HG03159 (cell line): ENCODE measurements around the gene PRR29.

Experiments
- ATAC-seq: cut with Tn5 transposase; IDR thresholded peaks from one replicate; pipeline ENCODE4 v1.9.1; 2021; ENCODE audit warnings: mild to moderate bottlenecking, moderate library complexity; ENCODE audit not compliant: unreplicated experiment

PRR29 gene

GRCh38 chr17:63998050-63998720, at the start of gene PRR29:
TSS of gene PRR29 (plus strand) at chr17:63998351. CDS start at chr17:63998365, 14 bp downstream.
- ATAC-seq = no peak

DNA sequence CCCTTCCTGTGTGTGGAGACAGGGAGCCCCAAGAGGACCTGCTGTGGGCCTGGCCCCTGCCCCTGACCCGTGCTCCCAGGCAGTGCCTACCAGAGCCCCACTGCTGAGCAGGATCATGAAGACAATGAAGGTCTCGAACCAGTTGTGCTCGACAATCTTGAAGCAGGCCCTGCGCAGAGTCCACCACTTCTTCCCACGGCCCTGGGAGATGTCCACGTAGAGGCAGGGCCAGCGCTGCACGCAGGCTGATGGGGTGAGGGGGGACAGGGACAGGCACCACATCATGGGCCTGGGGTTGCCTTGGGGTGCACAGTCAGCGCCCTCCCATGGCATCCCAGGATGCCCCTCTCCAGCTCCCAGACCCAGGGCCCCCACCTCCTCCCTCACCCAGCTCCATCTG, 49.6 kb upstream of the PRR29 start:
- no peak for ATAC-seq

DNA sequence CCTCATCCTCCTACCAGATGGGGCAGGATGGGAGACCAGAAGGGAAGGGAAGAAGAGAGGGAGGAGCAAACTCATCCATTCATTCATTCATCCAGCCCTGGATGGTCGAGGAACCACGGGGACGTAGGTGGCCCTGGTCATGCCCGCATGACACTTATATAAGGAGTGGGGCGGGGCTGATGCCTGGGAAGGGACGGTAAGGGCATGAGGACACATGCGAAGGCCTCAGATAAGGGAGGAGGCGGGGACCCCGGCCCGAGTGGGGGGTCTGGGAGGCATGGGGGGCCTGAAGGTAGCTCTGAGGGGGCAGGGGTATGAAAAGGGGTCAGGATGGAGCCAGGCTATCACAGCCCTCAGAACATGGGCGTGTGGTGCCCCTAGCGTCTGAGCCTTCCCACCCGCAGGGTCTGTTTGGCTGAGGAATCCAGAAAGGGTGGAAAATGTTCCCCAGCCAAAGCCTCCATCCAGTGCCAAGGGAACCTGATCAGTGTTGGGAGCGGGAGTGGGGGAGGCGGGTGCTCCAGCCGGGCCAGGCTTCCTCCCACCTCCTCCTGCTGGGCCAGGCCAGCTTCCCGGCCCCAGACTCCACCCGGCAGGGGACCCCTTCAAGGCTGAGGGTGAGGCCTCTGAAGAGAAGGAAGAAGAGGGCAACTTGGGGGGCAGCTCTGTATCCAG, 48.4 kb upstream of the PRR29 start:
- ATAC-seq = no peak

GRCh38 chr17:63950940-63951907, 46.9 kb upstream of the PRR29 start:
- ATAC-seq = no peak

- ATAC-seq = peak; percentile 67
These were observed 43.6 kb upstream of the PRR29 start for GRCh38 chr17:63954402-63955063.

DNA sequence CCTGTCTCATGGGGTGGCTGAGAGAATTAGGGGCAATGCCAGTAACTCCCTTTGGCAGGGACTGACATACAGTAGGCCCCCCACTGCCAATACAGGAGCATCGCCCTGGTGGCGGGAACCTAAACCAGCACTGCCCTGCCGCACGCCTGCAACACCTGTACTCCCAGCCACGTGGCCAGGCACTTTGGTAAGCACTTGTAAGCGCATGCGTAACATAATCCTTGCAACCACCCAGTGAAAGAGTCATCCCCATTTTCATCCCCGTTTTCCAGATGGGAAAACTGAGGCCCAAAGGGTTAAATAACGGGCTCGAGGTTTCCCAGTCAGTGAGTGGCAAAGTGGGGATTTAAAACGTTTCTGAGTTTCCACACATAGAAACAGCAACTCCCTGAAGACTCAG, 42.9 kb upstream of the PRR29 start:
- no peak for ATAC-seq

- ATAC-seq = no peak
These were observed 42.4 kb upstream of the PRR29 start for GRCh38 chr17:63955791-63956190.

DNA sequence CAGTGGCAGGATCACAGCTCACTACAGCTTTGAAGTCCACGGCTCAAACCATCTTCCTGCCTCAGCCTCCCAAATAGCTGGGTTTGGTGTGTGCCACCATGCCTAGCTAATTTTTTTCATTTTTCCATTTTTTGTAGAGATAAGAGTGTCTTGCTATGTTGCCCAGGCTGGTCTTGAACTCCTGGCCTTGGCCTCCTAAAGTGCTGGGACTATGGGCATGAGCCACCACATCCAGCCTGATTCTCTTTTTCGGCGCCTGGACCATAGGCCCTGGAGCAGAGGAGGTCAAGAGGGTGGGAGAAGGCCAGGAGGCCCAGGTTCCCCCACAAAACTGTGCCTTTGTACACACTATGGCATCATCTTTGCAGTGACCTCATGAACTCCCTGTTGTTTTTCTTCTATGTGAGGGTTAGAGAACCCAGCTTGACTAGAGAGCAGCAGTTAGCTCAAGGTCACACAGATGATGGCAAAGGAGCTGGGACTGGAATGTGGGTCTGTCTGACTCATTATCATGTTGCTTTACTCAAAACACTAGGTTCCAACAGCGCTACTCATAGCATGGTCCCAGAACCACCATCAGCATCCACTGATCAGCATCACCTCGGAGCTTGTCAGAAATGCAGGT, 41.7 kb upstream of the PRR29 start:
- ATAC-seq = no peak

GRCh38 chr17:63960006-63960405, 38.1 kb upstream of the PRR29 start:
- no peak for ATAC-seq

DNA sequence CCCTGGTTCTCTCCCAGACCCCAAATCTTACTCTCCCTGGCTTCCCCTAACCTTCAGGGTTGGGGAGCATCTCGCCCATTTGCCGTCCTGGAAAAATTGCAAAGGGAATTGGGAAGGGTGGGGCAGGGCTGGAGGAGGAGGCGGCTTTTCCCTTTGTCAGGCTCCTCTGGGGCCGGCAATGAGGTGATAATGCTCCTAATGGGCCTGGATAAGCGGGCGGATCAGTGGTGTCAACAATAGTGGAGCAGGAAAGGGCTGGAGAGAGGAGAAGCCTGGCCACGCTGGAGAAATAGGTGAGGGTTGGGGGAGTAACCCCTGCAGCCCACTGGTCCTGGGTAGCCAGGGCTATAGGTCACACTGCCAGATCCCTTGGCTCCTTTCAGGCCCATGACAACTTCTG, 37.7 kb upstream of the PRR29 start:
- no peak for ATAC-seq

DNA sequence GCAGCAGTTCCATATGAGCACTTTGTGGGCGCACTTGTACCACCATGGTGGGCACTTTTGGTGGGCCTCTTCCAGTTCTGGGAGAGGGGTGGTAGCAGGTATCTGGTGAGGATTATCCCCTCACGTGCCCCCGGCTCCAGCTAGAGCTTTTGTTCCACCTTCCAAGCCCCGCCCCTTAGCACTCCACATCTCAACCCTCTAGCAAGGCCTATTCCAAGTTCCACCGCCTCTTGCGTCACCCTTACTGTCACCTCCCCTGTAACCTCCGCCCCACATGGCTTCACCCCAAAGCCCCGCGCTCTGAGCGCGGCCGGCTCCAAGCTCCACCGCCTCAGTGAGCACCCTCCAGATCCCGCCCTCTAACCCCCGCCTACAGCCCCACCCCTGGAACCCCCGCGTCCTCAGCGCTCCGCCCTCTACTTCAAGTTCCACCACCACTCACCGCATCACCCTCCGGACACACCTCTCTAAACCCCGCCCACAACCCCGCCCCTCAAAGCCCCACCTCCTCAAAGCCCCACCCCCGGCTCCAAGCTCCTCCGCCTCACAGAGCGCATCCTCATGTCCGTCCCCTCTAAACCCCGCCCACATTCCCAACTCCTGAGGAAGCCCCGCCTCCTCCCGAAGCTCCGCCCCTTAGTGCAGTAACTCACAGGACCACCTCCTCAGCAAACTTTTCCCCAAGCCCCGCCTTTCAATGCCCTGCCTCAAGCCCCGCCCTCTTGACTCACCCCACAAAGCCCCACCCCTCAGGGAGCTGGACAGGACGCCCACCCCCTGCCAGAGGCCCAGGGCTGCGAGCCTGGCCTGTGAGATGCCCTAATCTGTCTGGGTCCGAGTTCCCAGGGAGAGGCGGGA, 36.6 kb upstream of the PRR29 start:
- no peak for ATAC-seq

DNA sequence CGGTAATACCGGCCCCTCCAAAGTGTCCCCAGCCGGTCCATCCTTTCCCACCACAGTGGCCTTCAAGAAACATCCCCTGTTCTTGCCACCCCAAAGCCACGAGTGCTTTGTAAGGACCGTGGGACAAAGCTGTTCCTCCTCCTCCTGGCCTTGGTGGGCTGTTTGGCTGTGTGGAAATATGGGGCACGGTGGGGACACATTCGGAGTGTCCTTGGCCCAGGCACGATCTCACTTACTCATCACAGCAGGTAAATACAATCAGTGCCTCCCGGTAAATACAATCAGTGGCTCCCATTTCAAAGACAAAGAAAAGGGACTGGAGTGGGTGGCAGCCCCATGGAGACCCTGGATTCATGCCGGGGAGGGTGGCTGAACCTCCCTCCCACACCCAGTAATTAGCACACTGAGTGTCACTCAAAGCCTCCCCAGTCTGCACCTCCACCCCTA, 35.8 kb upstream of the PRR29 start:
- ATAC-seq = no peak

GRCh38 chr17:63963123-63963522, 35.0 kb upstream of the PRR29 start:
- ATAC-seq = no peak

GRCh38 chr17:63966646-63967264, 31.4 kb upstream of the PRR29 start:
- peak; percentile 70 for ATAC-seq

GRCh38 chr17:63967953-63968352, 30.2 kb upstream of the PRR29 start:
- no peak for ATAC-seq

DNA sequence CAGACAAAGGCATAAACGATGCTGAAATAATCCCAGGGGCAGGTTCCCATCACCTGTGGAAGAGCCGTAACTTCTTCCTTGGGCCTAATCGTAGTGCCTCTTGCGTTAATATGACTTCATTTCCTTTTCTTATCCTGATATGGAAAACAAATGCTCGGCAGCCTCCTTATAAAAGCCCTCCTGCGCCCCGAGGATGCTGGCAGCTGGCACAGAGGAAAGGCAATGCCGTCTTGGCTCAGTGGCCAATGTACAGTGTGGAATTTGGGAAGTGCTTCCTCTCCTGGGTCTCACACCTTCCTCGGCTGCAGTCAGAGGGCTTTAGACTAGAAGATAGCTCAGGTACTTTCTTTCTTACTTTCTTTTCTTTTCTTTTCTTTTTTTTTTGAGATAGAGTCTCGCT, 28.9 kb upstream of the PRR29 start:
- no peak for ATAC-seq

GRCh38 chr17:63972796-63973195, 25.4 kb upstream of the PRR29 start, which contains the start of gene SCN4A:
TSS of gene SCN4A (minus strand) at chr17:63972918. CDS start at chr17:63972841, 77 bp downstream.
- no peak for ATAC-seq

- ATAC-seq = no peak
These were observed 24.9 kb upstream of the PRR29 start for GRCh38 chr17:63973247-63973646.
